NCI-H524 (cell line): ENCODE results near the gene DAZ4.
"Not testable (repeated sequence)": the region's sequence is repeated elsewhere in the genome, so short reads cannot be mapped to it uniquely, and the experiment has no call there.

Experiments used
- DNase-seq, 2 experiments: peaks; one replicate each; lab custom pipeline; 2025; lab: John Stamatoyannopoulos, UW

The DAZ4 gene, protein sequence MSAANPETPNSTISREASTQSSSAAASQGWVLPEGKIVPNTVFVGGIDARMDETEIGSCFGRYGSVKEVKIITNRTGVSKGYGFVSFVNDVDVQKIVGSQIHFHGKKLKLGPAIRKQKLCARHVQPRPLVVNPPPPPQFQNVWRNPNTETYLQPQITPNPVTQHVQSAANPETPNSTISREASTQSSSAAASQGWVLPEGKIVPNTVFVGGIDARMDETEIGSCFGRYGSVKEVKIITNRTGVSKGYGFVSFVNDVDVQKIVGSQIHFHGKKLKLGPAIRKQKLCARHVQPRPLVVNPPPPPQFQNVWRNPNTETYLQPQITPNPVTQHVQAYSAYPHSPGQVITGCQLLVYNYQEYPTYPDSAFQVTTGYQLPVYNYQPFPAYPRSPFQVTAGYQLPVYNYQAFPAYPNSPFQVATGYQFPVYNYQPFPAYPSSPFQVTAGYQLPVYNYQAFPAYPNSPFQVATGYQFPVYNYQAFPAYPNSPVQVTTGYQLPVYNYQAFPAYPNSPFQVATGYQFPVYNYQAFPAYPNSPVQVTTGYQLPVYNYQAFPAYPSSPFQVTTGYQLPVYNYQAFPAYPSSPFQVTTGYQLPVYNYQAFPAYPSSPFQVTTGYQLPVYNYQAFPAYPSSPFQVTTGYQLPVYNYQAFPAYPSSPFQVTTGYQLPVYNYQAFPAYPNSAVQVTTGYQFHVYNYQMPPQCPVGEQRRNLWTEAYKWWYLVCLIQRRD

DNA sequence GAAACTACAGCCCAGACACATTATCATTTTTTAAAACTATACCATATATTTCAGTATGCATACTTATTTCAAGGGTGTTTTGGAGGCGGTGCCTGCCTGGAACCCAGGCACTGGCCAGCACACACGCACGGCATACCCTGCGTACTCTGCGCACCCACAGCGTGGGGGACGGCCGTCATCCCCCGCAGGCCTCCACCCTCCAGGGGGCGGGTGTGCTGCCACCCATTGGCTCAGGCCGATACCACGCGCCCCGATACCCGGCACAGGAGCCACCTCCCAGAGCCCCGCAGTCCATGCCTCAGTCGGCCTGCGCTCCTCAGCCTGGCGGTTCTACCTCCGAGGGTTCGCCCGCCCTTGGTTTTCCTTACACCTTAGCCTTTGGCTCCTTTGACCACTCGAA, at the start of gene DAZ4:
TSS of gene DAZ4 (plus strand) at position 301 of the 400 bp plus-strand sequence. CDS start 208 bp downstream, outside the sequence.
- not testable (repeated sequence) for DNase-seq

DNA sequence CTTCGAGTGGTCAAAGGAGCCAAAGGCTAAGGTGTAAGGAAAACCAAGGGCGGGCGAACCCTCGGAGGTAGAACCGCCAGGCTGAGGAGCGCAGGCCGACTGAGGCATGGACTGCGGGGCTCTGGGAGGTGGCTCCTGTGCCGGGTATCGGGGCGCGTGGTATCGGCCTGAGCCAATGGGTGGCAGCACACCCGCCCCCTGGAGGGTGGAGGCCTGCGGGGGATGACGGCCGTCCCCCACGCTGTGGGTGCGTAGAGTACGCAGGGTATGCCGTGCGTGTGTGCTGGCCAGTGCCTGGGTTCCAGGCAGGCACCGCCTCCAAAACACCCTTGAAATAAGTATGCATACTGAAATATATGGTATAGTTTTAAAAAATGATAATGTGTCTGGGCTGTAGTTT, 20.4 kb upstream of the DAZ4 start, which contains the start of gene DAZ3:
TSS of gene DAZ3 (minus strand) at position 101 of the 400 bp plus-strand sequence. CDS start 208 bp downstream, outside the sequence.
- DNase-seq = not testable (repeated sequence)

DNA sequence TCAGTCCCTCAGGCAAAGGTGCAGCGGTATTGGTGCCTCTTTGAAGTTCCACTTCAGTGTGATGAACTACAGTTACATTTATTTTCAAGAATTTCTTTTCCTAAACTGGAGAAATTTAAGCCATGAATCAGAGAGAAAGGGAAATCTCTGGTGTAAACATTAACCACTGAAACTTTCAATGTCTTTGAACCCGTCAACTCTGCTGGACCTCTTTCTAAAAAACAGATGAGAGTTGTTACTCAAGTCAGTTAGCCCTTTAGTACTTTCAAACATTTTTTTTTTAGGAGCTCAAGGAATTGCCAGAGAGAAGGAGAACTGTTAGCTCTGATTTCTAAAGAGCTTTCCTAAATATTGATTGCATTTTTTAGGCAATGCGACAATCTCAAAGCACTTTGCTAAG, 11.9 kb upstream of the DAZ4 start:
- not testable (repeated sequence) for DNase-seq

DNA sequence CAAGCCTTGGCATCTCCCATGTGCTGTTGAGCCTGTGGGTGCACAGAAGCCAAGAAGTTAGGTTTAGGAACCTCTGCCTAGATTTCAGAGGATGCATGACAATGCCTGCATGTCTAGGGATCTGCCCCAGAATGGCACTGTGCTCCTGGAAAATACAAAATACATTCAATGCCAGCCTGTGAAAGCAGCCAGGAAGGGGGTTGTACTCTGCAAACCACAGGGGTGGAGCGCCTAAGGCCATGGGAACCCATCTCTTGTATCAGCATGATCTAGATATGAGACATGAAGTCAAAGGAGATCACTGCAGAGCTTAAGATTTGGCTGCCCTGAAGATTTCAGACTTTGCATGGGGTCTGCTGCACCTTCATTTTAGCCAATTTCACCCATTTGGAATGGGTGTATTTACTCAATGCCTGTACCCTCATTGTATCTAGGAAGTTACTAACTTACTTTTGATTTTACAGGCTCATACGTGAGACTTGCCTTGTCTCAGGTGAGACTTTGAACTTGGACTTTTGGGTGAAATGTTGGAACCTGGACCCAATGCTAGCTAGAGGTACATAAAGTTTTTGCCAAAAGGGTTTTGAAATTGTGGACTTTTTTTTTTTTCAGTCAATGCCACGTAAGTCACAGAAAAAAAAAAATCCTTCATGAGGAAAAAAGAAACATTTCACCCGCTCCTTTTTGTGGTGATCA, 9.4 kb upstream of the DAZ4 start:
- DNase-seq = not testable (repeated sequence)

DNA sequence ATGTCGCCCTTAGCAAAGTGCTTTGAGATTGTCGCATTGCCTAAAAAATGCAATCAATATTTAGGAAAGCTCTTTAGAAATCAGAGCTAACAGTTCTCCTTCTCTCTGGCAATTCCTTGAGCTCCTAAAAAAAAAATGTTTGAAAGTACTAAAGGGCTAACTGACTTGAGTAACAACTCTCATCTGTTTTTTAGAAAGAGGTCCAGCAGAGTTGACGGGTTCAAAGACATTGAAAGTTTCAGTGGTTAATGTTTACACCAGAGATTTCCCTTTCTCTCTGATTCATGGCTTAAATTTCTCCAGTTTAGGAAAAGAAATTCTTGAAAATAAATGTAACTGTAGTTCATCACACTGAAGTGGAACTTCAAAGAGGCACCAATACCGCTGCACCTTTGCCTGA, 8.7 kb upstream of the DAZ4 start:
- DNase-seq = not testable (repeated sequence)
